GM18505 (cell line): ENCODE data around the gene LRRK1.

Experiments
- ATAC-seq: cut with Tn5 transposase; IDR thresholded peaks from one replicate; pipeline ENCODE4 v1.9.1; 2021; ENCODE audit not compliant: unreplicated experiment
- POLR2A ChIP-seq: IDR thresholded peaks from 4 replicates; pipeline ENCODE4 v1.6.1; 2011; ENCODE audit warnings: borderline replicate concordance; ENCODE audit not compliant: insufficient read depth, insufficient read length; ENCODE audit errors: extremely low read depth

Gene LRRK1

GRCh38 chr15:100968050-100968966 lies 49.2 kb downstream of the LRRK1 start:
- no peak for TF ChIP-seq POLR2A
- no peak for ATAC-seq

- no peak for TF ChIP-seq POLR2A
- ATAC-seq: no peak
Observed at GRCh38 chr15:100972975-100973350, 53.8 kb downstream of the LRRK1 start.

- TF ChIP-seq POLR2A: no peak
- no peak for ATAC-seq
Observed at GRCh38 chr15:100973351-100974111, 54.4 kb downstream of the LRRK1 start.

GRCh38 chr15:100975043-100975442 lies 55.9 kb downstream of the LRRK1 start:
- no peak for ATAC-seq
- TF ChIP-seq POLR2A: no peak

- no peak for ATAC-seq
- no peak for TF ChIP-seq POLR2A
Observed at GRCh38 chr15:100980410-100981046, 61.4 kb downstream of the LRRK1 start.

- no peak for TF ChIP-seq POLR2A
- no peak for ATAC-seq
Observed at GRCh38 chr15:100981086-100981485, 61.9 kb downstream of the LRRK1 start.

- TF ChIP-seq POLR2A: no peak
Observed at GRCh38 chr15:100983221-100983620, 64.1 kb downstream of the LRRK1 start.

GRCh38 chr15:100985401-100985800 lies 66.2 kb downstream of the LRRK1 start:
- no peak for TF ChIP-seq POLR2A
- ATAC-seq: no peak

More at GRCh38 chr15:100983221-100983620, 64.1 kb downstream of the LRRK1 start:
- ATAC-seq: no peak

- no peak for TF ChIP-seq POLR2A
- no peak for ATAC-seq
Observed at GRCh38 chr15:100986158-100986896, 67.2 kb downstream of the LRRK1 start.

GRCh38 chr15:100987143-100987542 lies 68.0 kb downstream of the LRRK1 start:
- TF ChIP-seq POLR2A: no peak
- ATAC-seq: no peak

- no peak for TF ChIP-seq POLR2A
- no peak for ATAC-seq
Observed at GRCh38 chr15:100988297-100988696, 69.1 kb downstream of the LRRK1 start.

GRCh38 chr15:100988857-100989256 lies 69.7 kb downstream of the LRRK1 start:
- no peak for ATAC-seq
- TF ChIP-seq POLR2A: no peak
